Activated T-cell treated with anti-CD3 and anti-CD28 coated beads, Interleukin-2, amount 50 U/mL, for 24 hours (primary cell): Measurements from ENCODE around the gene F2.
A peak's percentile ranks its signal among the peaks of the same experiment; 100 is the strongest.
"Not testable (repeated sequence)": the region's sequence is repeated elsewhere in the genome, so short reads cannot be mapped to it uniquely, and the experiment has no call there.

Experiments
- DNase-seq: peaks from one replicate; pipeline ENCODE4 v3.0.0-alpha.2; 2020
- H3K27ac Mint-ChIP-seq: 2 replicates; pipeline ENCODE4 v1.8.0; 2020; ENCODE audit warnings: mild to moderate bottlenecking, mixed read lengths
- H3K27me3 Mint-ChIP-seq: 2 replicates; pipeline ENCODE4 v1.8.0; 2020; ENCODE audit warnings: mixed read lengths
- H3K36me3 Mint-ChIP-seq: 2 replicates; pipeline ENCODE4 v1.8.0; 2020; ENCODE audit warnings: low read depth, mixed read lengths
- H3K4me1 Mint-ChIP-seq: 2 replicates; pipeline ENCODE4 v1.8.0; 2020; ENCODE audit warnings: low read depth, mixed read lengths
- H3K4me3 Mint-ChIP-seq: 2 replicates; pipeline ENCODE4 v1.8.0; 2020; ENCODE audit warnings: mild to moderate bottlenecking, moderate library complexity, mixed read lengths
- H3K9me3 Mint-ChIP-seq: 2 replicates; pipeline ENCODE4 v1.8.0; 2020; ENCODE audit warnings: mixed read lengths

Gene F2

DNA sequence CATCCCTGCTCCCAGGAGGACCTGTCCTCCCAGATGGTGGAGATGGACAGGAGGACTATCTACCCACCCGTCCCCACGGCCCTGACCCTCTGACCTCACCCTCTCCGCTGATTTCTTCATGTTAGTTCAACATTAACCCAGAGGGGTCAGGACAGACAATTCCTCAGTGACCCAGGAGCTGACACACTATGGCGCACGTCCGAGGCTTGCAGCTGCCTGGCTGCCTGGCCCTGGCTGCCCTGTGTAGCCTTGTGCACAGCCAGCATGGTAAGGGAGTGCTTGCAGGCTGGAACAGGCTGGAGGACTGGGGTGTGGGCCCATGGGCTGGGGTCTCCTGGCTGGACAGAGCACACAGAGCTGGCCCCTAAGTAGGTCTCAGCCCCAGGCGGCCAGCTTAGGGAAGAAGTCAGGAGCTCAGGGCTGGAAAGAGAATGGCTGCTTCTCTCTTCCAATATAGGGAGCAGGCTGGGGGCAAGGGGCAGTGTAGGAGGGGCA is at the start of gene F2:
Gene F2, plus strand, starts transcription at position 166 of the 495 bp plus-strand sequence. Its CDS starts 23 bp downstream, at position 189.
- Mint-ChIP-seq H3K27ac (peak within 1 kb of the TSS; percentile 50), H3K4me1 (peaks cover 10% of the 10 kb centered on the region), H3K36me3 (no peaks in the 10 kb centered on the region), H3K9me3 (no peaks in the 10 kb centered on the region), H3K27me3 (no peaks in the 10 kb centered on the region), H3K4me3 (no peak within 1 kb of the TSS)
- DNase-seq = no peak

DNA sequence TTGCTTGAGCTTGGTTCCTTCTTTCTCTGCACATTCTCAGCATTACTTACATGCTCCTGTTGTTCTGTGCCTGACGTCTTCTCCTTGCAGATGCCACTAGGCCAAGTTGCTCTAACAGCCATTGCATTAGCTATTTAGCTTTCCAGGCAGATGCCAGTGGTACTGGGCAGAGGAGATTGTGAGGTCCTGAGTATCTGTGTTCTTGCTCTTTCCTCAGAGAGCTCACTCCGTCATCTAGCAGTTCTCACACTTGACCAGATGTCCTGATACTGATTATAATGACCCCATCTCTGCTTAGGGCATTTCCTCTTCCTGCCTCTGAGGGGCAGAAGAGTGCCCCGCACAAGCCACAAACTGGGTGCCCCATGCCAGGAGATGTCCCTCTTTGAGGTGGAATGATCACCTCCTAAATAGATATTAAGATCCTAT is 49.3 kb upstream of the F2 start:
- no peaks in the 10 kb centered on the region for H3K27me3 Mint-ChIP-seq
- H3K9me3 Mint-ChIP-seq = no peaks in the 10 kb centered on the region
- H3K36me3 Mint-ChIP-seq = peaks cover 86% of the 10 kb centered on the region
- H3K4me3 Mint-ChIP-seq = no peak overlapping the region
- no peak for DNase-seq
- H3K27ac Mint-ChIP-seq = peak overlapping the region; percentile 34
- H3K4me1 Mint-ChIP-seq = peaks cover 52% of the 10 kb centered on the region

DNA sequence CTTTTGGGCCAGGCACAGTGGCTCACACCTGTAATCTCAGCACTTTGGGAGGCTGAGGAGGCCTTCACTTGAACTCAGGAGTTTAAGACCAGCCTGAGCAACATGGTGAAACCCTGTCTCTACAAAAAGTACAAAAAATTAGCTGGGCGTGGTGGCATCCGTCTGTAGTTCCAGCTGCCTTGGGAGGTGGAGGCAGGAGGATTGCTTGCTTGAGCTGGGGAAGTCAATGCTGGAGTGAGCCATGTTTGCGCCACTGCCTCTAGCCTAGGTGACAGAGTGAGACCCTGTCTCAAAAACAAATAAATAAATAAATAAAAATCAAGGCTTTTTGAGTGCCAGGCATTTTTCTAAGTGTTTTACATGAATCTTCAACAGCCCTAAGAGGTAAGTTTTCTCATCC is 48.5 kb upstream of the F2 start:
- not testable (repeated sequence) for H3K9me3 Mint-ChIP-seq, DNase-seq, H3K27me3 Mint-ChIP-seq, H3K4me3 Mint-ChIP-seq
- Mint-ChIP-seq H3K4me1 (peaks cover 60% of the 10 kb centered on the region), H3K27ac (peak overlapping the region; percentile 93), H3K36me3 (peaks cover 79% of the 10 kb centered on the region)

DNA sequence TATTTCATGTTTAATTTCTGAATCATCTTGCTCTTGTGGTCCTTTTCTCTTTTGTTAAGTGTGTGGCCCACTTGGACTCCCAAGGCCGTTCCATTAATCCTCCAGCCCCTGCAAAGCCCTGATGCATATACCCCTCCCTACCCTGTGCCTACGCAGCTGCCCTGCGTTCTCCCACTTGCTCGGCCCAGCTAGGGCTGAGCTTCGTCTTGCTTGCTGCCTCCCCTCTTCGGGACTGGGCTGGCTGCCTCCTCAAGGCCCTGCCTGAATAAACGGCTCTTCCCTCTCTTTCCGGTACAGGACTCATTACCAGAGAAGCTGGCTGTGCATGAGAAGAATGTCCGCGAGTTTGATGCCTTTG is 47.1 kb upstream of the F2 start:
- Mint-ChIP-seq H3K27me3 (no peaks in the 10 kb centered on the region), H3K4me1 (peaks cover 71% of the 10 kb centered on the region), H3K4me3 (no peak overlapping the region), H3K27ac (peak overlapping the region; percentile 93), H3K9me3 (no peaks in the 10 kb centered on the region), H3K36me3 (peaks cover 80% of the 10 kb centered on the region)
- no peak for DNase-seq

DNA sequence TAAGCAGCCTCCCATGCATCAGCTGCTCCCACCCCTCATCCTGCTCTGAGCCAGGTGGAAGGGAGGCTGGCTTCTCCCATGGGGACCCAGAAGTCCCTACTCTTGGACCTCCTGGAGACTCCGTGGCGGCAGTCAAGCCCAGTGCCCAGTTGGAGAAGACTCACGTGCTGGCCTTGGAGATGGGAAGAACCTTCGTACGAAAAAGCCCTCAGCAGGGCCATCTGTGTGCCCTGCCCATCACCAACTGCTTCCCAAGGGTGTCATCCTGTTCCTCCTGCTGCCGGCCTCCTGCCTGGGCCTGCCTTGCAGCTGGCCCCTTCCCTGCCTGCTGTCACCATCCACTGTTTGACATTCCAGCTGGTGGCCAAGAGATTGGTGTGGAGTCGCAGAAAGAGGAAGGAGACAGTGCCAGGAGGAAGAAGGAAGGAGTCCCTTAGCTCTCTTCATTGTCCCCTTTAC is 46.6 kb upstream of the F2 start:
- Mint-ChIP-seq H3K27ac (peak overlapping the region; percentile 93), H3K4me3 (no peak overlapping the region), H3K27me3 (no peaks in the 10 kb centered on the region), H3K9me3 (no peaks in the 10 kb centered on the region), H3K36me3 (peaks cover 80% of the 10 kb centered on the region), H3K4me1 (peaks cover 76% of the 10 kb centered on the region)
- DNase-seq = no peak

DNA sequence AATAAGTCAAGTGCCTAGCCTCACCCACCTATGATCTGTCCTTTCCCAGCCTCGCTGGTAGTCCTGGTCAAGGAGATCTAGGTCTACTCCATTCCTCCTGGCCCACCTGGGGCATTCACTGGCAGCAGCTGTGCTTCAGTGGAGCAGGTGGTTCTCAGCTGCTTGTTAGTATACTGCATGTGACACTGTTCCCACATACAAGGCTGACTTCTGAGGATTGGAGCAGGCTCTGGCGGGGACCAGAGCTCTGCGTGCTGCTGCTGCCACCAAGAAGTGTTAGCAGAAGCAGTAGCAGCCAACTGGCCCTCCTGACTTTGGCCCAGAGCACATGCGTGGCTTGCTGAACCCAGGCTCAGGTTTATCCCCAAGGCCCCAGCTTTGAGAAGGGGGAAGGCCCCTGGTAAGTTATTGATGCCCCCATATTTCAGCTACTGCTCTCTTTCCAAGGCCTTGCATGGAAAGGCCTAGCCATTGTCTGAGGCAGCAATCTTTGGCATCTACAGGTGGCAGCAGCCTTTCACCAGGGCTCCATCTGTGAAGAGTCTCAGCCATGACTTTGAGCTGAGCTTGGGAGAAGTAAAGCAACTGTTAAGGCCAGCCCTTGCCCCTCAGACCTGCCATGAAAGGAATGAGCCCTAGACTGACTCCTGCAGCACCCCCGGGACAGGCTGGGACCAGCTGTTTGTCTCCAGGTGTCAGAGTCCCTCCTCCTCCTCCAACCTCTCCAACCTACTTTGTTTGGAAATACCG is 45.1 kb upstream of the F2 start:
- H3K36me3 Mint-ChIP-seq = peaks cover 79% of the 10 kb centered on the region
- no peaks in the 10 kb centered on the region for H3K9me3 Mint-ChIP-seq
- no peak for DNase-seq
- peaks cover 80% of the 10 kb centered on the region for H3K4me1 Mint-ChIP-seq
- no peak overlapping the region for H3K4me3 Mint-ChIP-seq
- H3K27ac Mint-ChIP-seq = peak overlapping the region; percentile 89
- no peaks in the 10 kb centered on the region for H3K27me3 Mint-ChIP-seq

DNA sequence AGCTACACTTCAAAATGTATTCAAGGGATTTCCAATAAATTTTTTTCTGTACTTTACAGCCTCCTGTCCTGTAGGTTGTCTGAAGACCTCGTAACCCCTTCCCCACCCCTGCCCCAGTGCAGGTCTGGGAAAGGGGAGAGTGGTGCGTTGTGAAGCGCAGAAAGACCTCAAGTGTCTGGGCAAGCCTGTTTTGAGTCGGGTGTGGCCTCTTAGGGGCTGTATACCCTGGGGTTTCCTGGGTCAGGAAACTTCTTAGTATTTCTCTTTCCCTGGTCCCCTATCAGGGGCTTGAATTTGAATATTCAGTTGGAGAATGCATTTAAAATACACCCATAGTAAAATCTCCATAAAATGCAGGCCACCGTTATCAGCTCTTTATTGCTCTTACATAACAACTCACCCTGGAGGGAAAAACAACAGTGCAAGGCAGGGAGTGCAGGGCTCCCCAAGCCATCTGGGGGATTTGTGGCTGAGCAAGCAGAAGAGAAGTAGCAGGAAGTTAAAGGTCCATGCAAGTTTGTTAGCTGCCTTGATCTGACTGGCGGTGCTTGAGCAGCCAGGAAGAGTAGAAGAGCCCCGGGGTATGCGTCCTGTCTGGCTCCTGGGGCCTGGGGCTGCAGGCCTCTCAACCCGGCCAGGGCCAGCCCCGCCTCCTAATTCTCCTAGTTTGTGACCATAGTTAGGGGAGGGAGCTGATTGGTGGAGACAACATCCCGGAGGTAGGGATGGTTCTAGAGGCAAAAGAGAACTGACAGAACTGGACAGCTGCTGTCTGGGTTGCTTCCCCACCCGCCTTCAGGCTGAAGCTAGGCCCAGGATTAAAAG is 44.3 kb upstream of the F2 start:
- H3K27ac Mint-ChIP-seq = peak overlapping the region; percentile 89
- DNase-seq = no peak
- H3K36me3 Mint-ChIP-seq = peaks cover 79% of the 10 kb centered on the region
- H3K27me3 Mint-ChIP-seq = no peaks in the 10 kb centered on the region
- H3K4me3 Mint-ChIP-seq = no peak overlapping the region
- peaks cover 76% of the 10 kb centered on the region for H3K4me1 Mint-ChIP-seq
- H3K9me3 Mint-ChIP-seq = no peaks in the 10 kb centered on the region

DNA sequence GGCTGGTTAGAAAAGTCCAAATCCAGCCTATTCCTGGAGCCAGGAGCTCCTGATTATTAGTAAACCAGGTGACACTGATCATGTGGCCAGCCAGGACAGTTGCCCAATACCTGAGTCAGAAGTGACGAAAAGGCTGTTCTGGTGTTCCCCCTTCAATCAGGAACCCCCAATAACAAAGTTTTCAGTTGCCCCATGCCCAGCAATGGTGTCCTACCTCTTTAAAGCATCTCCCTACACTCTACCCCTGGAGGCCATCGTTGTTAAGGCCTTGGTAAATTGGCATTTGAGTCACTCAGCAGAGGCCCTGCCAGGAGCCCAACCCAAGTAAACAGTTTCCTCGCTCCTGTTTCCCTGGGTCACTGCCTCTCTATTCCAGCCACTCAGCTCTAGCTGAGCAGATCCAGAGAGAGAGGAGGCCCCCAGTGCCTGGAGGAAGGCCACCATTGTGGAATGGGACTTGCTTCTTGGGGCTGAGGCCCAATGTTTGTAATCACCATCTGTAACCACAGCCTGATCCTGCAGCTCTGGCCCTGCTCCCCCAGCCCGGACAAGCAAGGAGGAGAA is 43.6 kb upstream of the F2 start:
- Mint-ChIP-seq H3K4me1 (peaks cover 70% of the 10 kb centered on the region), H3K27me3 (no peaks in the 10 kb centered on the region), H3K9me3 (no peaks in the 10 kb centered on the region), H3K27ac (peak overlapping the region; percentile 89), H3K4me3 (no peak overlapping the region), H3K36me3 (peaks cover 81% of the 10 kb centered on the region)
- no peak for DNase-seq

DNA sequence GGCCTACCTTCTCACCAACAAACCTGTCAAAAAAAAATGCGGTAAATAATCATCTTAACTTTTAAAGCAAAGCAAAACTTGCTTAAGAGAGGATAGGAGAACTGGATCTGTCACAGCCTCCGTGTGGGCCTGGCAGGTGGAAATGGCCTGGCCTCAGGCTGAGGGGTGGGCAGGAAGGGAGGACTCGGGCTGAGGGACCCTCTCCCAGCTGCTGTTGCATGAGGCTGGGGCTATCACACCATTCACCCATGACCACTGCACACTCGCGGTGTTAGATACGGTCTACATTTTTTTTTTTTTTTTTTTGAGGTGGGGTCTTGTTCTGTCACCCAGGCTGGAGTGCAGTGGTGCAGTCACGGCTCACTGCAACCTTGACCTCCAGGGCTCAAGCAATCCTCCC is 43.1 kb upstream of the F2 start:
- peaks cover 82% of the 10 kb centered on the region for H3K36me3 Mint-ChIP-seq
- no peaks in the 10 kb centered on the region for H3K9me3 Mint-ChIP-seq
- H3K27me3 Mint-ChIP-seq = no peaks in the 10 kb centered on the region
- peak overlapping the region; percentile 89 for H3K27ac Mint-ChIP-seq
- peaks cover 65% of the 10 kb centered on the region for H3K4me1 Mint-ChIP-seq
- no peak overlapping the region for H3K4me3 Mint-ChIP-seq
- no peak for DNase-seq

DNA sequence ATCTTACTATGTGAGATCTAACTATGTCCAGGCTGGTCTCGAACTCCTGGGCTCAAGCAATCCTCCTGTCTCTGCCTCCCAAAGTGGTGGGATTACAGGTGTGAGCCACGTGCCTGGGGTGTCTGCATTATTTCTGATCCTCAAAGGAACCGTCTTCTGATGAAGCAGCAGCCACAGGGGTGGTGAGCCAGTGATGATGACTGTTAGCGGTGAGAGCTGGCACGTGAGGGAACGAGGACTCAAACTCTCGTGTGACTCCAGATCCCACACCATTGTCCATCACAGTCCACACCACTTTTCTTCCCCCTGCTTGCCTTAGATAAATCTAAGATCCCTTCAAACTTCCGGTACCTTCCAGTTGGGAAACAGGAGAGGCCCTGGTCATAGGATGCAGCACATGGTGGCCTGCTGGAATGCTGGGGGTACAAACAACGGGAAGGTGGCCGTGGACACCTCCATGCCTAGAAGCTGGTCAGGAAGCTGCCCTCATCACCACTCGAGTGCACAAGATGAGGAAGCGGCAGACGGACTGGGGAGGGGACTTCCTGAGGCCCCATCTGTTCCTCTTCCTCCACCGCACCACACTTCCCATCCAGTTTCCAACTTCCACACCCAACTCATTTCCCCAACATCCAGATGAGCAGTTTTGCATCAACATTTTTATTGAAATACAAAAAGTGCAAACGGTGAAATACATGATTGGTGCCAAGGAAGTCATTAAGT is 42.4 kb upstream of the F2 start:
- no peak for DNase-seq
- H3K36me3 Mint-ChIP-seq = peaks cover 85% of the 10 kb centered on the region
- H3K27me3 Mint-ChIP-seq = no peaks in the 10 kb centered on the region
- peak overlapping the region; percentile 79 for H3K27ac Mint-ChIP-seq
- peaks cover 58% of the 10 kb centered on the region for H3K4me1 Mint-ChIP-seq
- H3K9me3 Mint-ChIP-seq = no peaks in the 10 kb centered on the region
- H3K4me3 Mint-ChIP-seq = no peak overlapping the region

DNA sequence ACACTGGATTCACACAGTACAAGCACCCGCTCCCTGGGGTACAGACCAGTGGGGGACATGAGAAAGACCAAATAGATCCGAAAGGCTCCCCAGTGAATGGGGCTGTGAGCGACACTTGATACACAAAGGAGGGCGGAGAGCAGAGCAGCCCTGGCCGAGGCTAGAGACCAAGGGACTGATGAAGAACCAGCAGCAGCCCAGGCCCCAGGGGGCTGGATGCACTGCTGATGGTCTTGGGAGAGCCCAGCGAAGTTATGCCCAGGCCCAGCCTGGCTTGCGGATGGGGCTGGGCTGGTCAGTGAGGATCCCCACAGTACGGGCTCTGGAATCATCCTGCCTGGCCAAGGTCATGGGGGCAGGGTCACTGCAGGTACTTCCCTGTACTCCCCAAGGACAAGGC is 41.8 kb upstream of the F2 start:
- Mint-ChIP-seq H3K36me3 (peaks cover 85% of the 10 kb centered on the region), H3K4me3 (no peak overlapping the region), H3K4me1 (peaks cover 53% of the 10 kb centered on the region), H3K9me3 (no peaks in the 10 kb centered on the region), H3K27ac (peak overlapping the region; percentile 63), H3K27me3 (no peaks in the 10 kb centered on the region)
- DNase-seq = no peak

DNA sequence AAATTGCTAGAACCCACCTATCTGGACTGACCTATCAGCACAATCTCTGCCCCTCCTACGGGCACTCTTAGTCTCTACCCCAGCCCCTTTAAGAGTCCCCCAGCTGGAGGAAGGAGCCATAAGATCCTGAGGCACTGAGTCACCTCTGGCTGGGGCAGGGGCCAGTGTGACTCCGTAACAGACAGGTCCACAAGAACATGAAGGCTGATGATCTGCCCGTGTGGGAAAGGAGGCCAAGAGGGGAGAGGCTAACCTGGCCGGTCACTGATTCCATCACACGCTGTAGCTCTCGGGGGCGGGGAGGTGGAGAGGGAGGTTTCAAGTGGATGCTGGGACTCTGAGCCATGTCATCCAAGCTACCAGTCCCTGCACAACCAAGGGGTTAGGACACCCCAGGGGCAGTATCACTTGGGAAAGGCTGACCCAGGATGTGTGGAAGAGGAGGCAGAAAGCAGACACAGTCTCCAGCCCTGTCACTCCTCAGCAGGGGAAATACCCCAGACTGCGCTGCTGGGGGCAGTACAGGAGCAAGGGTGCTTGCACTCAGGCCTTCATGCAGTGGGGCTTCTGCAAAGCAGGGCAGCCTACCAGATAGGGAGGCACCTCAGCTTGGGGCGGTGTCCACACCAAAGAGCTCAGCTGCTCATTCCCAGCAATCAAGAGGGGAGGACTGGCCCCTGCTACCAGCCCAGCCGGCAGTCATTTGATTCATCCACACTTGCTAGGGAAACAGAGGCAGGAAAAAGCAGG is 40.8 kb upstream of the F2 start:
- Mint-ChIP-seq H3K36me3 (peaks cover 80% of the 10 kb centered on the region), H3K4me3 (no peak overlapping the region), H3K27me3 (no peaks in the 10 kb centered on the region), H3K27ac (peak overlapping the region; percentile 65), H3K4me1 (peaks cover 44% of the 10 kb centered on the region), H3K9me3 (no peaks in the 10 kb centered on the region)
- no peak for DNase-seq

DNA sequence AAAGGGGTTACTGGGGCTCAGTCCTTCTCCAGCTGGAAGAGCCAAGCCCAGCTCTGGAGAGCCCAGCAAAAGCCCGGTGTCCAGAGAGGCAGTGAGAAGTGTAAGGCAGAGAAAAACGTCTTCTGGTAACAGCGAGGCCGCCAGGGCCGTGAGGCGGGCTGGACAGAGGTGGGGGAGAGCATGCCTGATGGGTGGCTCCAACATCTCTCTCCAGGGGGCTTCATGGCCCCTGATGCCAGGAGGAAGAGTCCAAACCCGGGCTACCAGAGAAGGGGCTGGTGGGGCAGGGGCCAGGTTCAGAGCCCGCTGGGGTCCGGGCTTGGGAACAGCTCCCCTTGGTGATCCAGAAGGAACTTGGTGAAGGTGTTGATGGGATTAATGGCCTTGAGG is 40.3 kb upstream of the F2 start:
- H3K9me3 Mint-ChIP-seq = no peaks in the 10 kb centered on the region
- H3K27ac Mint-ChIP-seq = peak overlapping the region; percentile 31
- peaks cover 78% of the 10 kb centered on the region for H3K36me3 Mint-ChIP-seq

More for the DNA sequence above, 40.3 kb upstream of the F2 start:
- Mint-ChIP-seq H3K4me3 (no peak overlapping the region), H3K27me3 (no peaks in the 10 kb centered on the region), H3K4me1 (peaks cover 38% of the 10 kb centered on the region)
- DNase-seq = no peak
